Adipocyte (in vitro differentiated cells): ENCODE results near the gene PDX1.

Source experiments
- DNase-seq: peaks from one replicate; pipeline ENCODE4 v3.0.0-alpha.2; 2015; ENCODE audit warnings: low read depth
- H3K27me3 ChIP-seq: replicated peaks from 2 replicates; pipeline ENCODE4 v1.7.0; 2013; ENCODE audit warnings: mild to moderate bottlenecking, low read length, moderate library complexity; ENCODE audit not compliant: control insufficient read depth, insufficient read depth
- H3K36me3 ChIP-seq: 2 replicates; pipeline ENCODE4 v1.7.0; 2013; ENCODE audit warnings: low read length, mild to moderate bottlenecking, moderate library complexity; ENCODE audit not compliant: control insufficient read depth, insufficient read depth, severe bottlenecking
- H3K4me1 ChIP-seq: 2 replicates; pipeline ENCODE4 v1.7.0; 2013; ENCODE audit warnings: mild to moderate bottlenecking, low read length, moderate library complexity; ENCODE audit not compliant: control insufficient read depth, insufficient read depth
- H3K4me3 ChIP-seq: 2 replicates; pipeline ENCODE4 v1.7.0; 2013; ENCODE audit warnings: mild to moderate bottlenecking, low read length, moderate library complexity
- H3K9ac ChIP-seq: 2 replicates; pipeline ENCODE4 v1.7.0; 2013; ENCODE audit warnings: mild to moderate bottlenecking, low read length, moderate library complexity
- H3K9me3 ChIP-seq: 2 replicates; pipeline ENCODE4 v1.7.0; 2013; ENCODE audit warnings: mild to moderate bottlenecking, low read length, moderate library complexity; ENCODE audit not compliant: control insufficient read depth

The PDX1 gene

GRCh38 chr13:27919934-27920676 is at the start of gene PDX1:
Gene PDX1 (plus strand): TSS chr13:27920000. CDS start chr13:27920139, 139 bp downstream.
- no peaks in the 10 kb centered on the region for H3K9me3 ChIP-seq
- peak within 1 kb of the TSS; percentile 70 for H3K4me3 ChIP-seq
- H3K36me3 ChIP-seq = no peaks in the 10 kb centered on the region
- H3K4me1 ChIP-seq = peaks cover 6% of the 10 kb centered on the region
- DNase-seq = no peak
- H3K27me3 ChIP-seq = peaks cover 85% of the 10 kb centered on the region
- H3K9ac ChIP-seq = no peak within 1 kb of the TSS

GRCh38 chr13:27878274-27878673 is 41.5 kb upstream of the PDX1 start:
- Histone ChIP-seq H3K9ac (no peak overlapping the region), H3K9me3 (peaks cover 3% of the 10 kb centered on the region), H3K4me3 (no peak overlapping the region), H3K27me3 (peaks cover 16% of the 10 kb centered on the region), H3K4me1 (no peaks in the 10 kb centered on the region), H3K36me3 (no peaks in the 10 kb centered on the region)
- no peak for DNase-seq

DNA sequence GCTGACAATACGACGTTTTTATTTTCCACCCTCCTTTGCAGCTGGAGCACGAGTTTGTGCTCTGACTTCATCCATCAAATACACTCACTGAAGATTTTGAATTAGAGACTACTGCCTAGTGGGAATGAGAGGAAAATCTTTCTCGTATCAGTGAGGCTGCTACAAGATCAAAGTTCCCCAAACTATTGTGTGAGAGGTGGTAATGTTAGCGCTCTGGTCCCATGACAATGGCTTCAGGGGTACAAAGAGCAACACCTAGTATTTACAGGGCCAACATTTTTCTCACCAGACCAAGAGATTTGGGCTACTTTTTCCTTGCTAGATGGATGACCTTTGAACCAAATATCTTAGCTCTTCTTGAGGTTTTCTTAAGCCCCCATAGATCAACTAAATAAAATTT is 30.3 kb upstream of the PDX1 start:
- peaks cover 24% of the 10 kb centered on the region for H3K9me3 ChIP-seq
- H3K9ac ChIP-seq = no peak overlapping the region
- no peak for DNase-seq
- H3K4me3 ChIP-seq = no peak overlapping the region
- H3K36me3 ChIP-seq = no peaks in the 10 kb centered on the region
- H3K27me3 ChIP-seq = no peaks in the 10 kb centered on the region
- no peaks in the 10 kb centered on the region for H3K4me1 ChIP-seq

DNA sequence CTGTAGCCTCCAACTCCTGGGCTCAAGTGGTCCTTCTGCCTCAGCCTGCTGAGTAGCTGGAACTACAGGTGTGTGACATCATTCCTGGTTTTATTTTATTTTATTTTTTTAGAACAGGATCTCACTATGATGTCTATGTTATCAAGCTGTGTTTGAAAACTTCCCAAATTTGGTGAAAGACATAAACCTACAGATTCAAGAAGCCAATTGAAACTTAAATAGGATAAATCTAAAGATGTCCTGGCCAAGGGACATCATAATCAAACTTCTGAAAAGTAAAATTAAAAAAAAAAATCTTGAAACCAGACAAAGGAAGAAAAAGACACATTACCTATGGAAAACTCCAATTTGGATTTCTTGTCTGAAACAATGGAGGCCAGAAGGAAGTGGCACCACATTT is 23.1 kb upstream of the PDX1 start:
- no peak for DNase-seq
- Histone ChIP-seq H3K4me1 (no peaks in the 10 kb centered on the region), H3K4me3 (no peak overlapping the region)

GRCh38 chr13:27904719-27905118 is 15.1 kb upstream of the PDX1 start:
- H3K36me3 ChIP-seq = no peaks in the 10 kb centered on the region
- no peak overlapping the region for H3K4me3 ChIP-seq
- no peaks in the 10 kb centered on the region for H3K9me3 ChIP-seq
- H3K27me3 ChIP-seq = peaks cover 41% of the 10 kb centered on the region
- no peaks in the 10 kb centered on the region for H3K4me1 ChIP-seq
- no peak for DNase-seq
- no peak overlapping the region for H3K9ac ChIP-seq

More for the DNA sequence above, 23.1 kb upstream of the PDX1 start:
- H3K27me3 ChIP-seq = peaks cover under 1% of the 10 kb centered on the region
- no peaks in the 10 kb centered on the region for H3K36me3 ChIP-seq
- peaks cover 28% of the 10 kb centered on the region for H3K9me3 ChIP-seq
- H3K9ac ChIP-seq = no peak overlapping the region

- Histone ChIP-seq H3K27me3 (peaks cover 47% of the 10 kb centered on the region), H3K4me1 (no peaks in the 10 kb centered on the region), H3K9ac (no peak overlapping the region), H3K4me3 (no peak overlapping the region), H3K36me3 (no peaks in the 10 kb centered on the region), H3K9me3 (no peaks in the 10 kb centered on the region)
- DNase-seq = no peak
Measured at GRCh38 chr13:27905650-27906049, 14.2 kb upstream of the PDX1 start.

GRCh38 chr13:27907121-27907787 is 12.5 kb upstream of the PDX1 start:
- no peak overlapping the region for H3K9ac ChIP-seq
- no peaks in the 10 kb centered on the region for H3K36me3 ChIP-seq
- H3K9me3 ChIP-seq = no peaks in the 10 kb centered on the region
- H3K4me1 ChIP-seq = no peaks in the 10 kb centered on the region
- peaks cover 48% of the 10 kb centered on the region for H3K27me3 ChIP-seq
- DNase-seq = no peak
- no peak overlapping the region for H3K4me3 ChIP-seq

- H3K4me1 ChIP-seq = no peaks in the 10 kb centered on the region
- peaks cover 67% of the 10 kb centered on the region for H3K27me3 ChIP-seq
- no peaks in the 10 kb centered on the region for H3K36me3 ChIP-seq
- no peaks in the 10 kb centered on the region for H3K9me3 ChIP-seq
- no peak for DNase-seq
- no peak overlapping the region for H3K4me3 ChIP-seq
- no peak overlapping the region for H3K9ac ChIP-seq
Measured at GRCh38 chr13:27909378-27909777, 10.4 kb upstream of the PDX1 start.

DNA sequence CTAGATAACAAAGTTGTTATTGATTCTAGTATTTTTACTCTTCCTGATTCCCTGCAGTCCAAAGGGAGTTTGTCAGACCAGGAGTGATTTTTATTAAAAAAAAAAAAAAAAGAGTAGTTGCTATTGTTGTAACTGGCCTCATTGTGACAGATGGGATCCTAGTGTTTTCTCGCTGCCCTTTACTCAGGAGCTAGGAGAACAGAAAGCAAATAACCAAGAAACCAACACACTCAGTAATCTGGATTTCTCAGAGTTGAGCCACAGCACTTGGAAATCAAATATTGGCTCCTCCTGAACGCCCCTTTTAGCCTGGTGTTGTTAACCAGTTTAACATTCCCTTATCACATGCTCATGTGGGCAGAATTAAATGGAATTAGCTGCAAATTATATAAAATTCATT is 8.3 kb upstream of the PDX1 start:
- H3K4me3 ChIP-seq = no peak overlapping the region
- DNase-seq = no peak
- no peaks in the 10 kb centered on the region for H3K4me1 ChIP-seq
- no peak overlapping the region for H3K9ac ChIP-seq
- peaks cover 73% of the 10 kb centered on the region for H3K27me3 ChIP-seq
- no peaks in the 10 kb centered on the region for H3K36me3 ChIP-seq
- no peaks in the 10 kb centered on the region for H3K9me3 ChIP-seq

- Histone ChIP-seq H3K27me3 (peaks cover 75% of the 10 kb centered on the region), H3K36me3 (no peaks in the 10 kb centered on the region), H3K9ac (no peak overlapping the region)
Measured at GRCh38 chr13:27913160-27913559, 6.6 kb upstream of the PDX1 start.

GRCh38 chr13:27915301-27916207 is 4.2 kb upstream of the PDX1 start:
- H3K9me3 ChIP-seq = no peaks in the 10 kb centered on the region
- H3K4me1 ChIP-seq = peaks cover 2% of the 10 kb centered on the region
- no peak overlapping the region for H3K9ac ChIP-seq
- H3K4me3 ChIP-seq = no peak overlapping the region
- DNase-seq = no peak
- H3K27me3 ChIP-seq = peaks cover 76% of the 10 kb centered on the region
- no peaks in the 10 kb centered on the region for H3K36me3 ChIP-seq

More at GRCh38 chr13:27913160-27913559, 6.6 kb upstream of the PDX1 start:
- DNase-seq = no peak
- H3K4me1 ChIP-seq = no peaks in the 10 kb centered on the region
- H3K4me3 ChIP-seq = no peak overlapping the region
- H3K9me3 ChIP-seq = no peaks in the 10 kb centered on the region
